HG03378 (cell line): Measurements from ENCODE around the gene ANKRD30A.
"Not testable (repeated sequence)": the region's sequence is repeated elsewhere in the genome, so short reads cannot be mapped to it uniquely, and the experiment has no call there.

Experiments used
- ATAC-seq: cut with Tn5 transposase; IDR thresholded peaks from one replicate; pipeline ENCODE4 v1.9.1; 2021; ENCODE audit warnings: mild to moderate bottlenecking, moderate library complexity; ENCODE audit not compliant: unreplicated experiment

ANKRD30A gene

GRCh38 chr10:37246637-37247036 lies 121.2 kb downstream of the ANKRD30A start:
- ATAC-seq: no peak

DNA sequence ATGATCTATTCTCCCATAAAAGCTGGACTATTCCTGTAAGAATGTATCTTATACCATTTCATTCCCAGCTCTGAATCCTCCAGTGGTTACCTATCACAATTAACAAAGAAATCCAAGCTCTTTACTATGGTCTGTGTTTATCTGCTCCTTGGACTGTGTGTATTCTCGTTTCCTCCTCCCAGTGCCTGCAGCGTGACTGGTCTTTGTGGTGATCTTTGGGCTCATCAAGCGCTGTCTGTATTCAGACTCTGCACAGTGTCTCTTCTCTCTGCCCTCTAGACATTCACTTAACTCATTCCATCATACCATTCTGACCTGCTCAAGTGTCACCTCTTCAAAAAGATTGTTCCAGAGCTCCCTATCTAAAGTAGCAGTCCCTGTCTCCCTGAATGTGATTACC lies 130.4 kb downstream of the ANKRD30A start:
- ATAC-seq: not testable (repeated sequence)

GRCh38 chr10:37263304-37263703 lies 137.9 kb downstream of the ANKRD30A start:
- no peak for ATAC-seq

DNA sequence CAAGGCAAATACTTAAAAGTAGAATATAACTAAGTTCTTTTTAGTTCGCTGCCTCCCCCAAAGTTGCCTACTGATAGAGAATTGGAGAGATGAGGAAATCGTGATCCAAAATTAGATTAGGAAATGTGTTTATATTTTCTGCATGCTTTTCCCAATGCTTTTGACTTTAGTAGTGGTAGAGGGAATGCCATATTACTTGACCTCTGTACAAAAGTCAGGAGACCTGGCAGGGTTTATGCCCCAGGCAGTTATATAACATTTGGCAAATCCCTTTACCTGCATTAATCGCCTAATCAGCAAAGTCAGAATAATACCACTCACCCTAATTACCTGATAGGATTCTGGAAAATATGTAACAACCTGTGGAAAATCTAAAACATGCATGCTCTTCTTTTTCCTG lies 142.9 kb downstream of the ANKRD30A start:
- no peak for ATAC-seq

DNA sequence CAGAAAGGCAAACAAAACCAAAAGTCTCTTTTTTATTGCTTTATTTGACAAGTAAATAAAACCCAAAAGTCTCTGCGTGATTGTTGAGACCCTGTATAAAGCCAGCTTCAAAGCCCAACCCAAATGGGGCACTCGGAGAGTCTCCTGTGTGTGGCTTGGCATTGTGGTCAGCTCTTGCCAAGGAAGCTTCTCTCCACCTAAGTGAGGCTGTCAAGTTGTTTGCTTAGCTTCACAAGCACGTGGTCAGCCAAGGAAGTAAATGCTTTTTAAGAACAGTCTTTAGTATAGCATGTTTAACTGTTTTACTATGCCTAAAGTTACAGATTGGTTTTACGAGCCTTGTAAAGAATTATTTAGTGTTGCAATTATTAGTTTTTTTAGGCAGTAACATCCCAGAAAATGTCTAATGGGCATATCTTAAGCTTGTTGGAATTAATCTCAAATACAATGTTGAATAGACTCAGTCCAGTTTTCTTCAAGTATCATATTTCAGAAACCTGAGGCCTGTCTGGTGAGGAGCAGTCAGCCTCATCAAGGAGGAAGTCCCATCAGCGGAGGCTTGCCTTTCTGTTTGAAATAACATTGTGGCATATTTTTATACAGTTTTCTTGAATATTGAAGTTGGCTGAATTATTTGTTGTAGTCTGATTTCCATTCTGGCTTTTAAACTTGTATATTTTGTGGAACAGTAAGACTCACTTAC lies 144.3 kb downstream of the ANKRD30A start:
- ATAC-seq: no peak

DNA sequence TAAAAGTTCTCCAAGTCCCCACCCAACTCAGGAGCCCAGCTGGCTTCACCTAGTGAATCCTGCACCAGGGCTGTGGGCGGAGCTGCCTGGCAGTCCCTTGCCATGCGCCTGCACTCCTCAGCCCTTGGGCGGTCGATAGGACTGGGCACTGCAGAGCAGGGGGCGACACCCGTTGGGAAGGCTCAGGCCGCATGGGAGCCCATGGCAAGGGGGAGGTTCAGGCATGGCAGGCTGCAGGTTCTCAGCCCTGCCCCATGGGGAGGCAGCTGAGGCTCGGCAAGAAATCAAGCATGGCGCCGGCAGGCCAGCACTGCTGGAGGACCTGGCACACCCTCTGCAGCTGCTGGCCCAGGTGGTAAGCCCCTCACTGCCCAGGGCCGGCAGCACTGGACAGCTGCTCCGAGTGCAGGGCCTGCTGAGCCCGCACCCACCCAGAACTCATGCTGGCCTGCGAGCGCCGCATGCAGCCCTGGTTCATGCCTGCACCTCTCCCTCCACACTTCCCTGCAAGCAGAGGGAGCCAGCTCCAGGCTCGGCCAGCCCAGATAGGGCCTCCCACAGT lies 149.9 kb downstream of the ANKRD30A start:
- no peak for ATAC-seq

DNA sequence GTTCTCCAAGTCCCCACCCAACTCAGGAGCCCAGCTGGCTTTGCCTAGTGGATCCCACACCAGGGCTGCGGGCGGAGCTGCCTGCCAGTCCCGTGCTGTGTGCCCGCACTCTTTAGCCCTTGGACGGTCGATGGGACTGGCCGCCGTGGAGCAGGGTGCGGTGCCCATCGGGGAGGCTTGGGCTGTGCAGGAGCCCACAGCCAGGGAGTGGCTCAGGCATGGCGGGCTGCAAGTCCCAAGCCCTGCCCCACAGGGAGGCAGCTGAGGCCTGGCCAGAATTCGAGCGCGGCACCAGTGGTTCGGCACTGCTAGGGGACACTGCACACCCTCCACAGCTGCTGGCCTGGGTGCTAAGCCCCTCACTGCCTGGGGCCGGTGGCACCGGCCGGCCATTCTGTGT lies 159.7 kb downstream of the ANKRD30A start:
- no peak for ATAC-seq

GRCh38 chr10:37289833-37290464 lies 164.6 kb downstream of the ANKRD30A start:
- no peak for ATAC-seq

GRCh38 chr10:37301271-37301670 lies 175.9 kb downstream of the ANKRD30A start:
- ATAC-seq: no peak

DNA sequence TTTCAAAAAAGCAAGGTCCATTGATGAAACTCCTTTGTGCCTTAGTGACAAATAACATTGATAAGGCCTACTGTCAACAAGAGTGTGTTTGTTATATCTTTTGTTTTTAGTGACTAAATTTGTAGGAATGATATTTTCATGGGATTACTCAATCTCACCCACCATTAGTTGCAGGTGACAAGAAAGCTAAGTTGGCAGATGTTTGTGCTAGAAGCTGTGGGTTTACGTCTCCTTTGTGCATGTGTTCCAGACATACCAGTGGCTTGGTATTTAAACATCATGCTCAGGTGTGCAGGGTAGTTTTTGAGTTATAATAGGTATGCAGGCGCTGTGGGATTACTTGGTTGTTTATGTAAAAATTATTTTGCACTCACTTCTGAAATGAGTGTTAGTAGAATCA lies 178.6 kb downstream of the ANKRD30A start:
- no peak for ATAC-seq

DNA sequence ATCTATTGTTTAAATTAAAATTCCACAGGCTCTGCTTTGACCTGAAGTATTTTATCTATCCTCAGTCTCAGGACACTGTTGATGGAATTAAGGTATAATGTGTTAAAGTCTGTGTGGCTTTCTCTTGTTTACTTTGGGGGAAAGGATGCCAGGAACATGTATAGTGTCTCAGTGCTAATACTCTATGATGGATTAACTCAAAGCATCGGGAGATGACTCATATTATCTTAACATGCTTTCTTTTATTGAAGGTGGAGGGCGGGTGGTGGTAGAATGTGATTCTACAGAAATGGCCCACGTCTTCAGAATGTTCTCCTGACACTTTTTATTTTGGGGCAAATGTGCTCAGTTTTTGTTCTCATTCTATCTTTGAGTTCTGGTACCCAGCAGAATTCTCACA lies 189.0 kb downstream of the ANKRD30A start:
- ATAC-seq: no peak

DNA sequence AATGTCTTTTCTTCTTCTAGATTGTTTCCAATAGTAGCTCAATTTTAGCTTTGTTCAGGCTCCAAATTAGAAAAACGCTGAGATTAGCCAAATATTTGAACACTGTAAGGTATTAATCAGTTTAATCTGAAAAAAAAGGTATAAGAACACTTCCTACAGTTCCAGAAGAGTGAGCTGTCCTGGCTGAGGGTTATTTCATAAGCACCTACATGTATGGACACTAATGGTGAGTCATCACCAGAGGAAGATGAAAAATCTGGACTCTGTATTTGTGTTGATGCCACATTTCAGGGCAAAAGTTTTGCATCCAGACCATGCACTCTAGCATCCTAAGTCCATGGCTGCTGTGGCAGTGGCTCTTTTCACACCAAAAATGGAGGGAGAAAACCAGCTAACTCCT lies 189.5 kb downstream of the ANKRD30A start:
- no peak for ATAC-seq

GRCh38 chr10:37344413-37344812 lies 219.0 kb downstream of the ANKRD30A start:
- ATAC-seq: no peak

- ATAC-seq: no peak
These were observed 254.6 kb downstream of the ANKRD30A start for GRCh38 chr10:37379991-37380390.

- no peak for ATAC-seq
These were observed 255.9 kb downstream of the ANKRD30A start for GRCh38 chr10:37381271-37381670.

- no peak for ATAC-seq
These were observed 259.5 kb downstream of the ANKRD30A start for GRCh38 chr10:37384923-37385322.

- no peak for ATAC-seq
These were observed 265.5 kb downstream of the ANKRD30A start for GRCh38 chr10:37390926-37391325.

DNA sequence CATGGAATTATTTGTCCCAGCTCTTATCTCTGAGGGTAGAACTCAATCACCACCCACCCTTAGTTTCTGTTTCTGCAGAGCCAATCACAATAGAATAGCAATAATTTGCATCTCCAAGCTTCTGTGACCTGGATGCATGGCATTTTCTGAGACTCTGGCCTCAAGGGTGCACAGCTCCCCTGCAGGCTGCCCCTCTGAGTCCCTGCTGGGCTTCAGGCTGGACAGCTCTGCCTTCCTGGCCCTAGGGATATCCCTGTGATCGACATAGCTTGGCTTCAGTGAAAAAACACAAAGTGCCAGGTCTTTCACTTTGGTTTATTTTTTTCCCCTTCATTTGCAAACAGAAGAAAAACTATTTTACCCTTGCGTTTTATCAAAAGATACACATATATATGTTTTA lies 275.4 kb downstream of the ANKRD30A start:
- ATAC-seq: not testable (repeated sequence)

GRCh38 chr10:37401225-37401624 lies 275.8 kb downstream of the ANKRD30A start:
- ATAC-seq: no peak

GRCh38 chr10:37403776-37404175 lies 278.4 kb downstream of the ANKRD30A start:
- ATAC-seq: no peak
